COLO668 (cell line): ENCODE data around the gene FREM2.

Experiments used
- DNase-seq: peaks from one replicate; lab custom pipeline; 2025; ENCODE audit not compliant: unreplicated experiment; lab: John Stamatoyannopoulos, UW

The FREM2 gene

GRCh38 chr13:38687246-38688229 is 661 bp downstream of the FREM2 start:
- DNase-seq, result peak; percentile 88

GRCh38 chr13:38688674-38689073 is 1.8 kb downstream of the FREM2 start:
- peak; percentile 55 for DNase-seq

- DNase-seq, result no peak
Observed at GRCh38 chr13:38690231-38690630, 3.4 kb downstream of the FREM2 start.

- no peak for DNase-seq
Observed at GRCh38 chr13:38693168-38693567, 6.3 kb downstream of the FREM2 start.

GRCh38 chr13:38693641-38694040 is 6.8 kb downstream of the FREM2 start:
- DNase-seq, result no peak

GRCh38 chr13:38697197-38697596 is 10.3 kb downstream of the FREM2 start:
- DNase-seq, result no peak

GRCh38 chr13:38697628-38698333 is 10.9 kb downstream of the FREM2 start:
- no peak for DNase-seq

- DNase-seq, result no peak
Observed at GRCh38 chr13:38700051-38700450, 13.2 kb downstream of the FREM2 start.

- DNase-seq, result no peak
Observed at GRCh38 chr13:38702669-38703068, 15.8 kb downstream of the FREM2 start.

- DNase-seq, result no peak
Observed at GRCh38 chr13:38703255-38703654, 16.4 kb downstream of the FREM2 start.

GRCh38 chr13:38705365-38705764 is 18.5 kb downstream of the FREM2 start:
- no peak for DNase-seq

- no peak for DNase-seq
Observed at GRCh38 chr13:38707460-38707859, 20.6 kb downstream of the FREM2 start.

GRCh38 chr13:38713046-38713445 is 26.2 kb downstream of the FREM2 start:
- DNase-seq, result no peak

GRCh38 chr13:38718374-38718773 is 31.5 kb downstream of the FREM2 start:
- no peak for DNase-seq

GRCh38 chr13:38730332-38730731 is 43.5 kb downstream of the FREM2 start:
- DNase-seq, result no peak

GRCh38 chr13:38733146-38733545 is 46.3 kb downstream of the FREM2 start:
- no peak for DNase-seq

GRCh38 chr13:38735665-38736440 is 49.0 kb downstream of the FREM2 start:
- DNase-seq, result no peak

GRCh38 chr13:38743466-38743865 is 56.6 kb downstream of the FREM2 start:
- no peak for DNase-seq

GRCh38 chr13:38752686-38753085 is 65.8 kb downstream of the FREM2 start:
- no peak for DNase-seq

- DNase-seq, result no peak
Observed at GRCh38 chr13:38753878-38754277, 67.0 kb downstream of the FREM2 start.

GRCh38 chr13:38755793-38756192 is 68.9 kb downstream of the FREM2 start:
- DNase-seq, result peak; percentile 88
